GM19324 (cell line): ENCODE measurements around the gene P2RX2.
"Not testable (repeated sequence)": the region's sequence is repeated elsewhere in the genome, so short reads cannot be mapped to it uniquely, and the experiment has no call there.

Source experiments
- ATAC-seq: cut with Tn5 transposase; IDR thresholded peaks from one replicate; pipeline ENCODE4 v1.9.1; 2021; ENCODE audit warnings: mild to moderate bottlenecking, moderate library complexity; ENCODE audit not compliant: unreplicated experiment, low FRiP score

P2RX2 gene

DNA sequence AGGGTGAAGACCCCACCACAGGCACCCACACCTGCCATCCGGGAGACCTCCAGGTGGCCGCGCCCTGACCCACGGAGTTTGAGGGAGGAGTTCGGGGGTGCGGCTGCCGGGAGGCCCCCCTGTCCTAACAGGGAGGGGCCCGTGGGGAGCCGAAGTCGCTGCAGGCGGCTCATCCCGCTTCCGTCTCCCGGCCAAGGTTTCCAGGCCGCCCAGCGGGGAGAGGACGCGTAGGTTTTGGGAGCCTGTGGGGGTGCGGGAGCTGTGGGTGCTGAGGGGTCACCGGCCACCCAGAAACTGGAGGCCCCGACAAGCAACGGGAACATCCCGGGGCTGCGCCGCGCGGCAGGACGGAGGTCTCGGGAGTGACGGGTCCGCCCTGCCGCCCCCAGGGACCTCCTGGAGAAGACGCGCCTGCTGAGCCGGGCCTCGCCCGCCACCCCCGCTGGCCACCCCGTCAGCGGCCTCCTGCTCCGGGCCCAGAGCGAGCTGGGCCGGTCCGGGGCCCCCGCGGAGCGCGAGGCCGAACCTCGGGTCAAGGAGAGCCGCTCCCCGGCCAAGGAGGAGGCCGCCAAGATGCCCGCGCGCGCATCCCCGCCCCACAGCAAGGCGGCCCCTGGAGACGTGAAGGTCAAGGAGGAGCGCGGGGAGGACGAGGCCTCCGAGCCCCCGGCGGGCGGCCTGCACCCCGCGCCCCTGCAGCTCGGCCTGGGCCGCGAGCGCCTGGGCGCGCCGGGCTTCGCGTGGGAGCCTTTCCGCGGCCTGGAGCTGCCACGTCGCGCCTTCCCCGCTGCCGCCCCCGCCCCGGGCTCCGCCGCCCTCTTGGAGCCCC, 35.8 kb upstream of the P2RX2 start:
- no peak for ATAC-seq

DNA sequence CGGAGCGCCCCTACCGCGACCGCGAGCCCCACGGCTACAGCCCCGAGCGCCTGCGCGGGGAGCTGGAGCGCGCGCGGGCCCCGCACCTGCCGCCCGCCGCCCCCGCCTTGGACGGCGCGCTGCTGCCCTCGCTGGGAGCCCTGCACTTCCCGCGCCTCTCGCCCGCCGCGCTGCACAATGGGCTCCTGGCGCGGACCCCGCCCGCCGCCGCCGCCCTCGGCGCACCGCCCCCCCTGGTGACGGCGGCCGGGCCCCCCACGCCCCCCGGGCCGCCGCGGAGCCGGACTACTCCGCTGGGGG, 35.2 kb upstream of the P2RX2 start:
- no peak for ATAC-seq

DNA sequence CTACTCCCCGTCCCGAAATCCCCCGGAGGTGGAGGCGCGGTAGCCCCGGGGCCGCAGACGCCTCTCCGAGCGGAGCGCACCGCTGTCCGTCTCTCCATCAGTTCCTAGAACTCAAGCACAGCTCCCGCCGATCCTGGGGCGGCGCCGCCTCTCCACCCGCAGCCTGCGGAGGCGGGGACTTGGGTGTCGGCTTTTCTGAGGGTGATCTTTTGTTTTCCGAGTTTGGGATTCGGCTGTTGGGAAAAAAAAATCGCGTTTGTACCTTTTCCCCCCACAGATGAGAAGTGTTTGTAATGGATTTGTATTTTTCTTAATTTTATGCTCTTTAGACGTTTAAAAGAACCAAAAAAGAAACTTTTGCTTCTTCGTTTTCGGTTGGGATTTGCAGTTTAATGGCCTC, 34.8 kb upstream of the P2RX2 start:
- ATAC-seq = no peak

DNA sequence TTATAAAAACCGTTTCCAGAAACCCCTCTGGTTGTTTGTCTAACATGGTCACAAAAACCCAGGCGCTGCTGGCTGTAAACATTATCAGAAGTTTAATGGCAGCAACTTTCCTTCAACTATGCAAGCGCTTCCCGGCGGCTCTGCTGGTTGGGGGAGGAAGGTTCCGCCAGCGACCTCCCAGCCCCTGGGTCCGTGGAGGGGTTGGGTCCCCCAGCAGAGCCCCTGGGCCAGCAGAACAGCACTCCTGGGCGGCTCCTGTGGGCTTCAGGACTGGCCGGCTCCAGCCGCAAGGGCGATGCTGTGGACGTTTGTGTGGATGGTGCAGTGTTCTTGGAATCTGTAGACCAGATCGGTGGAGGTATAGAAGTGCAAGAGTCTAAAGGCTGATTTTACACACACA, 34.1 kb upstream of the P2RX2 start:
- no peak for ATAC-seq

DNA sequence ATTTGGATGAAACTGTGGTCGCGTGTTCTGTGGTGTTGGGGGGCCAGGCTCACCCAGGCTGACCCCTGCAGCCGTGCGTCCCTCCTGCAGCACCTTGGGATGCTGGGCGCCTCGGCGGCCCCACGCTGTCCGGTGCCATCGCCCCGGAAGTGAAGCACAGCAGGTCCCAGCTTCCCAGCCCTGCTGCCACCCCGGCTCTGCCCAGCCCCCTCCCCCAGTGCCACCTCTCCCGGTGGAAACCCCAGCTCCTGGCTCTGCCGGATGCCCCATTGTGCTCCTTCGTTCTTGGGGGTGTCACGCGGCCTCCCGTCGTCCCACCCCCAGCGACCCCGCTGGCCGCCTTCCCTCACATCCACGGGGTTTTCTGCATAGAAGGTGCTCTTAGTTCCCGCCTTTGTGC, 33.4 kb upstream of the P2RX2 start:
- ATAC-seq = no peak

DNA sequence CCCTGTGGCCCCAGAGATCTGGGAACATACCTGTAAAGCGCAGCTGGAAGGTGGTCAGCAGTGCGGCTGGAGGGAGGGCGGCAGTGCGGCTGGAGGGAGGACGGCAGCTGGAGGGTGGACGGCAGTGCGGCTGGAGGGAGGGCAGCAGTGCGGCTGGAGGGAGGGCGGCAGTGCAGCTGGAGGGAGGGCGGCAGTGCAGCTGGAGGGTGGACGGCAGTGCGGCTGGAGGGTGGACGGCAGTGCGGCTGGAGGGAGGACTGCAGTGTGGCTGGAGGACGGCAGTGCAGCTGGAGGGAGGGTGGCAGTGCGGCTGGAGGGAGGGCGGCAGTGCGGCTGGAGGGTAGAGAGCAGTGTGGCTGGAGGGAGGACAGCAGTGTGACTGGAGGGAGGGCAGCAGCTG, 31.6 kb upstream of the P2RX2 start:
- no peak for ATAC-seq

DNA sequence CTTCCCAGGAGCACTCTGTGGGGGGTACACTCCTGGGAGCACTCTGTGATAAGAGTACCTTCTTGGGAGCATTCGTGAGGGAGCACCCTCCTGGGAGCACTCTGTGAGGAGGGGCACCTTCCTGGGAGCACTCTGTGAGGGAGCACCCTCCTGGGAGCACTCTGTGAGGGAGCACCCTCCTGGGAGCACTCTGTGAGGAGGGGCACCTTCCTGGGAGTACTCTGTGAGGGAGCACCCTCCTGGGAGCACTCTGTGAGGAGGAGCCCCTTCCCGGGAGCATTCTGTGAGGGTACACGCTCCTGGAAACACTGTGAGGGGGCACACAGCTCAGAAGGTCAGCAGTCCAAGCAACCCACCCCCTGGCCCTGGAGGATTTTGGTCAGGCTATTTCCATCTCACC, 30.8 kb upstream of the P2RX2 start:
- ATAC-seq = no peak

DNA sequence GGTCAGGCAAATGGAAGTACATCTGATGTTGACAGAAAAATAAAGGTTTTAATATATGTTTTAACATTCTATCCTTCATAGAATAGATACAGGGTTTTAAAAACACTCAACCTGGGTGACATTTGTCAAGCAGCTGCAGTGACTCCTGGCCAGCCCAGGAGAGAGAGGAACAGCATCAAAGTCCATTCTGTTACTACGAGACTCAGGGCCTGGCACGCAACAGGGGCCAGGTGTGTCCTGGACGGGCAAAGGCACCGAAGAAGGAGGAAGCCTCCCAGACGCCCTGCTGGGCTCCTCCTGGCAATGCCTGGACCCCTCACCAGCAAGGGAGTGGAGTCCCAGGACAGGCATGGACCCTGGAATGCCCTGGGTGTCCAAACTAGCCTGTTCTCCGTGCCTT, 30.3 kb upstream of the P2RX2 start:
- ATAC-seq = no peak

DNA sequence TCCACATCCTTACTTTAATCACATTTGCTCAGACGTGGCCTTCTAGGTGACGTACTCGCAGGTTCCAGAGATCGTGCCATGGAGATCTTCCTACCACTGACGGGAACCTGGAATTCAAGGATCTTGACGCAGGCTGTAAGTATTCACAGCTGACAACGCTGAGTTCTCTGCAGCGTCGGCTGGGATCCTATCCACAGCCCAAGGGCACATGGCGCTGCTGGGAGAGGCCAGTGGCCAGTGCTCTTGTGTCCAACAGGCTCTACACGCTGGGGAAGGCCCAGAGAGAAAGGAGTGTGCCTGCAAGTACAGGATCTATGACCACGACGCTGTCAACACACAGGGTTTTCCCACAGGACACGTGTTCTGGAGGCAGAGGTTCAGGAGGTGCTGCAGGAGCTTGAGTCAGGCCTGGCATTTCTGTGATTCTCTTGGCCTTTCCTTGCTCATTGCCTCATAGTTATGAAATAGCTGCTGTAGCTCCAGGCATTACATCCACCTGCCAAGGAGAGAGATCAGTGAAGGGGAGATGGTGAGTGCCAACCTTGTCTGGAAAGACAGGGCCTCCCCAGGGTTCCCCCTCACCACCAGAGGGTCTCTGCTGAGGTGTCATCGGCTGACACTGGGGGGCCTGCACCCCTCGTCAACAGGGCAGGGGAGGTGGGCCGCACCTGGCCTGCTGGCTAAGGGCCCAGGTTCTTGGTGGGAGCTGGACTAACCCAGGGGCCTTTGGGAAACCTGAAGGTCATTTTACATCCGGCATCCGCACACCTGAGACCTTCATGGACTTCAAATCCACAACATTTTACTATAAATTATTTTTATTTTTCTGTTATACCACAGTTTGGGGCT, 29.5 kb upstream of the P2RX2 start:
- ATAC-seq = no peak

DNA sequence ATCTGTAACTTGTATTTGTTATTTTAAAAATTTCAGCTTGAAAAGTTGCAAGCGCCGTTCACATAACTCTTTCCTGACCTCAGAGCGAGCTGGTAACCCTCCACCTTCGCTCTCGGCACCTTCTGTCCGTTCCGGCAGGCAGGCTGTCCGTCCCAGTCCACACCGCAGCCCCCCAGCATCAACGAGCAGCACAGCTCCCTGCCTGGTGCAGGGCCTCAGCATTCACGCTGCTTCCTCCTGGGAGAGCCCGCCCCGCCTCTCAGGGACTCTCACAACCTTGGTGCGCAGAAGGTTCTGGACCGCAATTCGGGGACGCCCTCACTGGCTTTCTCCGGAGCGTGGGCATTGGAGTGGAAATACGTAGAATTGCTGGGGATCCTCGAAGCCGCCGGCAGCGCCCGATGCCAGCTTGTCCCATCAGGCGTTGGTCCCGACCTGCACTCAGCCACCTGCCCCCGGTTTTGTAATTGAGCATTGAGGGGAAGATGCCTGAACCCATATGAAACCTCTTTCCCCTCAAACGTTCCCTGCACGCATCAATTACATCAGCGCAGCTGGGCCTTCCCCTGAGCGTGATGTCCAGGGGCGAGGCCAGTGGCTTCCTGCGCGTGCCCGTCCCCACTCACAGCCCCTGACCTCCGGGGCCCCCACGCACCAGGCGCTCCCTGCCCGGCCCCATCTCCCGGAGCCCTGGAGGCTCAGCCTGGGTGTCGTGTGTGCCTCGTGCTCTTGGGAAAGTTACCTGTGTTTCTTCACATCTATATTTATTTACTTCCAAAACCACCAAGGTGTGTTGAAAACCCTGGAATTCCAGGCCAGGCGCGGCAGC, 27.3 kb upstream of the P2RX2 start:
- ATAC-seq = no peak

DNA sequence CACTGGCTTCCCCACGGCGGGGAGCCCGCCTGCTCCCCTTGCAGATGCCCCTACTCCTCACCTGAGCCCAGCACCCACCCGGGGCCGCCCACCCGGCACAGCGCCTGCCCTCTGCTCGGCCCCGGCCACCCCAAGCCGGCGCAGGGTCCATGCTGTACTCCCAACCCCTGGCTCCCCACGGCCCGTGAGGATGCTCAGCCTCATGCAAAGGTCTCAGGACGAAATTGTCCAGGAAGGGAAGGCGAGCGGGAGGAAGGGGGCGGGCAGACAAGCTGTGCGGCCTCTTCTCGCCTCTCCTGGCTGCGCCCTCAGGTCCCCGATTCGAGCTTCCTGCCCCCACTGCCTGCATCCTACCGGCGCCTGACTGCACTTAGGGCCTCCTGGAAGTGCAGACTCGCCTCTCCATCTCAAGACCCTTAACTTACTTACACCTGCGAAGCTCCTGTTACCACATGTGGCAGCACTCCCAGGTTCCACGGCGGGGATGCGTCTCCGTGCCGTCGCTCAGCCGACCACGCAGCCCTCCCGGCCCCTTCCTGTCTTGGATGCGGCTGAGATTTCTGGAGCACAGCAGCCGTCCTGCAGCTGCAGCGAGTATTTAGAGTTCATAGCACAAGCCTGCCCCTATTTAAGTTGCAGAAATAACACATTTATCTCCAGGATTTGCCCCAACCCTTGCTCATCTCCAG, 26.1 kb upstream of the P2RX2 start:
- ATAC-seq = no peak

DNA sequence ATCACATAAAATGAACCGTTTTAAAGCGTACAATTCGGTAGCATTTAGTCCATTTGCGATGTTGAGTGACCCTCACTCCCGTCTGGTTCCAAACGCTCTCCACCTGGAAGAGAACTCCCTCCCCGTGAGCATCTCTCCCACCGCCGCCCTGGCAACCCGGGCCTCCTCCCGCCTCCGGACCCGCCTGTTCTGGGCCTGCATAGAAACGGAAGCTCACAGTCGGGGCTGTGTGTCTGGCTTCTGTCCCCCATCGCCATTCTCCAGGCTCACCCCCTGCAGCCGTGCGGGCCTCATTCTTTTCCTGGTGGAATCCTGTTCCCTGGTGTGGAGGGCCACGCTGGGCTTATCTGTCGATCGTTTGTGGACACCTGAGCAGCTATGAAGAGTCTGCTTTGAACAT, 25.5 kb upstream of the P2RX2 start:
- ATAC-seq = no peak

DNA sequence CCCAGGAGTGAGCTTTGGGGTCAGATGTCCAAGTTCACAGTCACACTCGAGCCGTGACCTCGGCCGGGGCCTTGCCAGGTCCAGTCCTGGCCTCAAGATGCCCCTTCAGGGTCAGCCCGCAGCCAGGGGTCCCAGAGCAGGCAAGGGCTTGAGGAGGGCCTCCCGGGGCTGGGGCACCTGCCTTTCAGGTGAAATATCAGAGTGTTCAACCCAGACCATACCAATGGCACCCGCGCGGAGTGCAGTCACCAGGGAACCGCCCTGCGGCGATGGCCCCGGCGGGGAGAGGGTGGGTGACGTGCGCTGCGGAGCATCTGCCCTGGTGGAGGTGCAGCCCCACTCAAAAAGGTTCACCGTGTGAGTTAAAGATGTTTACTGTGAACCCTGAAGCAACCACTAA, 25.1 kb upstream of the P2RX2 start:
- ATAC-seq = no peak

DNA sequence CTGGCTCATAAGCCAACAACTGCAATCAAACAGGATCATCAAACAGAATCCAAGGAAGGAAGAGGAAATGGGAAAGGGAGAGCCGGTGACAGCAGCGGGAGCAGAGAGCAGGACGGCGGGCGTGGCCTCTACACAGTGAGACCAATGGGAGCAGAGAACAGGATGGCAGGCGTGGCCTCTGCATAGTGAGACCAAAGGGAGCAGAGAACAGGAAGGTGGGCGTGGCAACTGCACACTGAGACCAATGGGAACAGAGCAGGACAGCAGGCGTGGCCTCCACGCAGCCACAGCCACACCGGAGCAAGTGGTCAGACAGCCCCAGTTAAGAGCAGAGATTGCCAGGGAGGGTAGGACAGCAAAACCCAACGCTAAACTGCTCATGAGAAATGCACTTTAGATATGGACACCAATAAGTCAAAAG, 24.6 kb upstream of the P2RX2 start:
- ATAC-seq = no peak

DNA sequence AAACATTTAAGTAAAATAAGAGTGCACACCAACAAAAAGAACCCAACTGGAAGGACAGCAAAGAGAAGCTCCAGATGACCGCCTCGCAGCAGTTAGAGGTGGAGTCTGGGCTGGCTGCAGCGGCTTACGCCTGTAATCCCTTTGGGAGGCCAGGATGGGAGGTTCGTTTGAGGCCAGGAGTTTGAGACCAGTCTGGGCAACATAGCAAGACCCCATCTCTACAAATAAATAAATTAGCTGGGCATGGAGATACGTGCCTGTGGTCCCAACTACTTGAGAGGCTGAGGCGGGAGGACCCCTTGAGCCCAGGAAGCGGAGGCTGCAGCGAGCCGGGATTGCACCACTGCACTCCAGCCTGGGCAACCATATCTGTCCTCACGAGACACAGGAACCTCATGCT, 23.4 kb upstream of the P2RX2 start:
- ATAC-seq = no peak

DNA sequence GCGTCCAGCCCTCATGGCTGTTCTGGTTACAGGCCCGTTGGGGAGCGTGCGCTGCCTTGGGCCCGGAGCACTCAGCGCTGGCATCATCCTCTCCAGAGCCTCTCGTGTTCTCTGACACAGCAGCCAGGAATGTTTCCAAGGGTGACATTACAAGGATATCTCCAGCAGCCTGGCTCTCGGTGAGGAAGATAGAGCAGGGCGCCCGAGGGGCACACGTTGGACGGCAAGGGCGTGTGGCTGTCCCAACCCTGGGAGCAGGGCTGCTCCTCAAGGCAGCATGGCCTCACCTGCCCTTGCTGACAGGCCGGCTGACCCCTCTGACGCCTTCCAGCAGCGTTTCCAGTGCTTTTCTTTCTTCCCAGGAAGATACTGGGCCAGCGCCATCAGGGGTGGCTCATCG, 22.6 kb upstream of the P2RX2 start:
- ATAC-seq = no peak

DNA sequence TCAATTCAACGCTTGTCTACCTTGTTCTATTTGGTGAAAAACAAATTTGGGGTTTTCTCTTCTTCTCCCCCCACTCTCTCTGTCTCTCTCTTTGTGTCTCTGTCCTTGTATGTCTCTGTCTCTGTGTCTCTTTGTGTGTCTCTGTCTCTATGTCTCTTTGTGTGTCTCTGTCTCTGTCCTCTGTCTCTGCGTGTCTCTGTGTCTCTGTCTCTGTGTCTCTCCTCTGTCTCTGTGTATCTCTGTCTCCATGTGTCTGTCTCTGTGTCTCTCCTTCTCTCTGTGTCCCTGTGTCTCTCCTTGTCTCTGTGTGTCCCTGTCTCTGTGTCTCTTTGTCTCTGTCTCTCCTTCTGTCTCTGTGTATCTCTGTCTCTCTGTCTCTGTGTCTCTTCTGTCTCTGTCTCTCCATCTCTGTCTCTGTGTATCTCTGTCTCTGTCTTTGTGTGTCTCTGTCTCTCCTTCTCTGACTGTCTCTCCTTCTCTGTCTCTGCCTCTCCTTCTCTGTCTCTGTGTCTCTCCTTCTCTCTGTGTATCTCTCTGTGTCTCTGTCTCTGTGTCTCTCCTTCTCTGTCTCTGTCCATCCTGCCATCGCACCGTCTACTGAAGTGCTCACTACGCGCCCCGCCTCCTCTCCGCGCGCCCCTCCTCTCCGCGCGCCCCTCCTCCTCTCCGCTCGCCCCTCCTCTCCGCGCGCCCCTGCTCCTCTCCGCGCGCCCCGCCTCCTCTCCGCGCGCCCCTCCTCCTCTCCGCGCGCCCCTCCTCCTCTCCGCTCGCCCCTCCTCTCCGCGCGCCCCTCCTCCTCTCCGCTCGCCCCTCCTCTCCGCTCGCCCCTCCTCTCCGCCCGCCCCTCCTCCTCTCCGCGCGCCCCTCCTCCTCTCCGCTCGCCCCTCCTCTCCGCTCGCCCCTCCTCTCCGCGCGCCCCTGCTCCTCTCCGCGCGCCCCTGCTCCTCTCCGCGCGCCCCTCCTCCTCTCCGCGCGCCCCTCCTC, 21.0 kb upstream of the P2RX2 start:
- no peak for ATAC-seq

DNA sequence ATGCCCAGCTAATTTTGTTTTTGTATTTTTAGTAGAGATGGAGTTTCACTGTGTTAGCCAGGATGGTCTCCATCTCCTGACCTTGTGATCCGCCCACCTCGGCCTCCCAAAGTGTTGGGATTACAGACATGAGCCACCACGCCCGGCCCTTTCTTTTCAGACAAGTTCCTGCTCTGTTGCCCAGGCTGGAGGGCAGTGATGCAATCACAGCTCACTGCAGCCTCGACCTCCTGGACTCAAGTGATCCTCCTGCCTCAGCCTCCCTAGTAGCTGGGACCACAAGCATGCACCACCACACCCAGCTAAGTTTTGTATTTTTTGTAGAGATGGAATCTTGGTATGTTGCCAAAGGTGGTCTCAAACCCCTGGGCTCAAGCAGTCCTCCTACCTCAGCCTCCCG, 19.1 kb upstream of the P2RX2 start:
- not testable (repeated sequence) for ATAC-seq
